ENCODE data around the gene USF1. TPM values are rescaled to one million over a fixed set of nuclear protein-coding genes. Genes with fewer than 3 reads are reported as not detected.

USF1 gene
- total and polyA plus RNA-seq, 2 experiments from 2014 or later: 33.7 to 110 TPM

DNA sequence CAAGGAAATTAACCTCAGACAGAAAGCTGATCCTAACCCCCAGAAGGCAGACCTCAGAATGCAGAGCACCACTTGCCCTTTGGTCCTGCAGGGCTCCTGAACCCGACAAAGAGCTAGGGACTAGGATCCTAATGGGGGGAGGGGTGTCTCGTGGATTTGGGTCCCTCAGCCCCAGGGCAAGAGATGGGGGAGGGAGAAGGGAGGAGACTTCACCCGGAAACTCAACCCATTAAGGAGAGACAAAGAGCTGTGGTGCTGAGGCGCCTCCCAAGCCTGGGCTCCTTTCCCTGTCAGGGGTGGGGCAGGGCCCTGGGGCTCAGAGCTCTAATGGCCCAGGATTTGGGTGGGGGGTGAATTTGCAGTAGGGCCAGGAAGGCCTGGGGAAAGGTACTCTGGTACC, 40.7 kb upstream of the USF1 start:
- Histone ChIP-seq H3K4me1 (ENCODE audit: low read depth) (no peaks in the 10 kb centered on the region), H3K9me3 (ENCODE audit: low read depth) (no peaks in the 10 kb centered on the region), H3K36me3 (no peaks in the 10 kb centered on the region), H3K4me3 (no peak overlapping the region), H3K27ac (no peak overlapping the region), H3K27me3 (no peaks in the 10 kb centered on the region)
- no peak for DNase-seq (ENCODE audit: low read depth in 1 of 2, low spot score in 1 of 2)
- TF ChIP-seq, protein P1, sequence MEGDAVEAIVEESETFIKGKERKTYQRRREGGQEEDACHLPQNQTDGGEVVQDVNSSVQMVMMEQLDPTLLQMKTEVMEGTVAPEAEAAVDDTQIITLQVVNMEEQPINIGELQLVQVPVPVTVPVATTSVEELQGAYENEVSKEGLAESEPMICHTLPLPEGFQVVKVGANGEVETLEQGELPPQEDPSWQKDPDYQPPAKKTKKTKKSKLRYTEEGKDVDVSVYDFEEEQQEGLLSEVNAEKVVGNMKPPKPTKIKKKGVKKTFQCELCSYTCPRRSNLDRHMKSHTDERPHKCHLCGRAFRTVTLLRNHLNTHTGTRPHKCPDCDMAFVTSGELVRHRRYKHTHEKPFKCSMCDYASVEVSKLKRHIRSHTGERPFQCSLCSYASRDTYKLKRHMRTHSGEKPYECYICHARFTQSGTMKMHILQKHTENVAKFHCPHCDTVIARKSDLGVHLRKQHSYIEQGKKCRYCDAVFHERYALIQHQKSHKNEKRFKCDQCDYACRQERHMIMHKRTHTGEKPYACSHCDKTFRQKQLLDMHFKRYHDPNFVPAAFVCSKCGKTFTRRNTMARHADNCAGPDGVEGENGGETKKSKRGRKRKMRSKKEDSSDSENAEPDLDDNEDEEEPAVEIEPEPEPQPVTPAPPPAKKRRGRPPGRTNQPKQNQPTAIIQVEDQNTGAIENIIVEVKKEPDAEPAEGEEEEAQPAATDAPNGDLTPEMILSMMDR (IDR thresholded peaks at IDR 0.05; ENCODE audit: low read depth, low read length): no peak

DNA sequence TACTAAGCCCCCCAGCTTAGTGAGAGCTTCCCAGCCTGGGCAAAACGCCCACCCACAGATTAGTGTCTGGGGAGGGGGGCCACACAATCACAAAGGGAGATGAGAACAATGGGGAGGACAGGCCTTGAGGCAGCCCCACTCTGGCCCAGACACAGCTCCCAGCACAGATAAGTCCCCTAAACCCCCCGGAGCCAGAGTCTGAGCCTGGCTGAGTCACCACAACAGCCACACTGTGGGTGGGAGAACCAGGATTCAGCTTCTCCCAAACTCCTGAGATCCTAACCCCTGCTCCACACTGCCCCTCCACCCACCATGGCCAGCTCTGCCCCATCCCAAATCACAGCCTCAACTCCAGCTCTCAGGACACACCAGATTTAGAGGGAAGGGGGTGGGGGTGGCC, 39.4 kb upstream of the USF1 start:
- DNase-seq (ENCODE audit: low read depth in 1 of 2, low spot score in 1 of 2): peak in 1 of 2 donors; percentile 41
- H3K36me3 ChIP-seq: no peaks in the 10 kb centered on the region

DNA sequence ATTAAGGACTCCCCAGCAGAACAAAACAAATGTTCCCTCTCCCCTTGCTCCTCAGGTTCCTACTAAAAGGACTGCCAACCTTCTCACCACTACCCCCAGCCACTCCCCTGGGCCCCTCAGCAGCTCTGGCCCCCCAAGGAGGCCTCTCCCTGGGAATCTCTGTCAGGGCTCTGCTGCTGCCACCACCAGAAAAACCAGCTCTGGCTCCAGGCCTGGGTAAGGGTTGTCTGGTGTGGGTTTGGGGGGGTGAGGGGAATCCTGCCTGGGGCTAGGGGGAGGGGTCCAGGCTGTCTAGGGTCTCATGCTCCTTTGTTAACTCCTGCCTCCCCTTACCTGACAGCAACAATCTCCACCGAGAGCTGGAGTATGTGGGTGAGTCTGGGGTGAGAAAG, 38.8 kb upstream of the USF1 start:
- TF ChIP-seq, protein P1 (IDR thresholded peaks at IDR 0.05; ENCODE audit: low read depth, low read length): no peak
- Histone ChIP-seq H3K4me1 (ENCODE audit: low read depth) (no peaks in the 10 kb centered on the region), H3K27ac (no peak overlapping the region), H3K27me3 (no peaks in the 10 kb centered on the region), H3K36me3 (no peaks in the 10 kb centered on the region), H3K9me3 (ENCODE audit: low read depth) (no peaks in the 10 kb centered on the region), H3K4me3 (no peak overlapping the region)
- DNase-seq (ENCODE audit: low read depth in 1 of 2, low spot score in 1 of 2): no peak

More for the DNA sequence above, 39.4 kb upstream of the USF1 start:
- H3K4me3 ChIP-seq: no peak overlapping the region
- no peaks in the 10 kb centered on the region for H3K9me3 ChIP-seq (ENCODE audit: low read depth)
- H3K4me1 ChIP-seq (ENCODE audit: low read depth): no peaks in the 10 kb centered on the region
- no peaks in the 10 kb centered on the region for H3K27me3 ChIP-seq
- TF ChIP-seq, protein P1 (IDR thresholded peaks at IDR 0.05; ENCODE audit: low read depth, low read length): no peak
- H3K27ac ChIP-seq: no peak overlapping the region

DNA sequence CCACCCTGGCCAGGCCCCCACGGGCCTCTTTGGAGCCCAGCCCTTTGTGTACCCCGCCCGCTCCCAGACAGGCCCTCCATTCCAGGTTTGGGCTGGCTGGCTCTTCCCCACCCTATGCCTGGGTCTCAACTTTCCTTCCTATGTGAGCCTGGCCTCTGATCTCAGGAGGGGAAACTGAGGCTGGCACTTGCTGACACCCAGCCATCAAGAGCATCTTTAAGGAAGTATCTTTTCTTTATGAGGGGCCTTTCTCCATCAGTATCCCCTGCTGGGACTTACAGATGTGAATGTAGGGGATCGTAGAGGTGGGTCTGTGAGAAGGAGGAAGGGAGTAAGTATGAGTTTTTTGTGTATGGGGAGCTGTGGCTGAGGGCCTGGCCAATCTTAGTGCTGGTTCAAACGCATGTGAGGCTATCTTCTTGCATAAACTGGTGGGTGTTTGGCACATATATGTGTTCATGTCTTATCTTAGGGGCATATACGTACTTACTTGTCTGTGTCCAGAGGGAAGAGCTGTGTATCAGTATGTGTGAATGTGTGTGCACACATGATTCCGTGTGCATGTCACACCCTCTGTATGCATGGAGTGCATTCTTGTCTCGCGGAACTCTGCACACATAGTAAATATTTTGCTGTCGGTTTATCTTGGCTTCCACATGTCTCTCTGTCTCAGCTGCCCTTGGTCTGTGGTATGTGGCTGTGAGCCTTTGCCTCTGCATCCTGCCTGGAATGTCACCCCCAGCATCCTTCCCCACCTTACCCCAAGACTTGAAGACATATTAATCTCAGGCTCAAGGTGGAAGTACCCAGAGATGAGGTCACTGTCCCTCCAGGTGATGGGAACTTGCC, 38.2 kb upstream of the USF1 start:
- TF ChIP-seq, protein P1 (IDR thresholded peaks at IDR 0.05; ENCODE audit: low read depth, low read length): no peak
- peak in 1 of 2 donors; percentile 47 for DNase-seq (ENCODE audit: low read depth in 1 of 2, low spot score in 1 of 2)
- Histone ChIP-seq H3K27ac (no peak overlapping the region), H3K9me3 (ENCODE audit: low read depth) (no peaks in the 10 kb centered on the region), H3K4me3 (no peak overlapping the region), H3K36me3 (no peaks in the 10 kb centered on the region), H3K27me3 (no peaks in the 10 kb centered on the region), H3K4me1 (ENCODE audit: low read depth) (no peaks in the 10 kb centered on the region)

DNA sequence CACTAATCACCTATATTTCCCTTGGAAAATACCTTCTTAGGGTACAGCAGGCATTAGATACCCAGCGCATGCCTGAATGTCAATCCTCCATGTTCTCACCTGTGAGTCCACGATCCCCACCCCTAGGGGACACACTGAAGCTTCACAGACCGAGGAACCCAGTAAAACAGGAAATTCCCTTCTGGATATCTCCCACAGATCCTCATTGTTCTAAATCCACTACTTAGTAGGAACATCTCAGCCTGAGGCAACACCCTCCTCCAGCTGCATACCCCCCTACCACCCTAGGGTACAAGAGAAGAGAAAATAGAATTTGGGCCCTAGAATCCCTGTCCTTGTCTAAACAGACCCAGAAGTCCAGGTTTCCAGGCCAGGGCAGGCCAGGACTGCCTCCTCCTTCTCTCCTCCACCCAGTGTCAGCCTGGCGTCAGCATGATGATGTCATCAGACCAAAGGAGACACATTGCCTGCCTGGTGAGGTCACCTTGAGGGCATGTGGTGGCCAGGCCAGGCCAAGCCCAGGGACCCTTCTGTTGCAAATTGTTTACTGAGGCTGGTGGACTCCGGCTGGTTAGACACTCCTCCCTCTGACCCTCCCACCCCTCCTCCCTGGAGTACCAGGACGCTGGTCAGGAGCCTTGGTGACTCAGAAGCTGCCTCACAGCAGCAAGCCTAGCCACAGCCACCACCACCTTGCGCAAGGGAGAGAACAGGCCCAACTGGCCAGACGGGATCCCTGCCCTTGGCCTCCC, 37.4 kb upstream of the USF1 start:
- no peaks in the 10 kb centered on the region for H3K9me3 ChIP-seq (ENCODE audit: low read depth)
- peak in 1 of 2 donors; percentile 94 for DNase-seq (ENCODE audit: low read depth in 1 of 2, low spot score in 1 of 2)
- H3K27me3 ChIP-seq: no peaks in the 10 kb centered on the region
- no peak overlapping the region for H3K27ac ChIP-seq
- H3K4me1 ChIP-seq (ENCODE audit: low read depth): no peaks in the 10 kb centered on the region
- H3K4me3 ChIP-seq: no peak overlapping the region
- TF ChIP-seq, protein P1 (IDR thresholded peaks at IDR 0.05; ENCODE audit: low read depth, low read length): no peak
- H3K36me3 ChIP-seq: no peaks in the 10 kb centered on the region
